WTC11 (cell line): ENCODE data around the gene ARHGAP10. TPM values are rescaled to one million over a fixed set of nuclear protein-coding genes. Genes with fewer than 3 reads are reported as not detected.

Source experiments
- ATAC-seq: fragments of 200-7000 bp; cut with Tn5 transposase; 2 replicates; pipeline ENCODE4 v1.10.0; 2021; ENCODE audit warnings: mild to moderate bottlenecking, moderate library complexity
- CTCF ChIA-PET: fragments of 300-600 bp; sonication (Branson Sonifier 250); formaldehyde crosslinking; loops from one replicate; lab custom pipeline; 2021; ENCODE audit warnings: antibody characterized with exemption; lab: Charles Lee
- POLR2A ChIA-PET: fragments of 350-600 bp; sonication (Branson Sonifier 250); formaldehyde crosslinking; loops from one replicate; lab custom pipeline; 2021; ENCODE audit warnings: antibody characterized with exemption; lab: Charles Lee
- DNase-seq: peaks from one replicate; pipeline ENCODE4 v3.0.0; 2021; ENCODE audit warnings: low spot score
- H3K27ac Mint-ChIP-seq: 2 replicates; pipeline ENCODE4 v1.8.0; 2021; ENCODE audit warnings: mixed read lengths
- H3K27me3 Mint-ChIP-seq: 2 replicates; pipeline ENCODE4 v1.8.0; 2021; ENCODE audit warnings: low read depth, mild to moderate bottlenecking, moderate library complexity, mixed read lengths
- H3K36me3 Mint-ChIP-seq: 2 replicates; pipeline ENCODE4 v1.8.0; 2021; ENCODE audit warnings: mixed read lengths
- H3K4me1 Mint-ChIP-seq: 2 replicates; pipeline ENCODE4 v1.8.0; 2022; ENCODE audit warnings: mixed read lengths
- H3K4me3 Mint-ChIP-seq: 2 replicates; pipeline ENCODE4 v1.8.0; 2021; ENCODE audit warnings: mild to moderate bottlenecking, moderate library complexity, mixed read lengths
- H3K9me3 Mint-ChIP-seq: 2 replicates; pipeline ENCODE4 v1.8.0; 2021; ENCODE audit warnings: mixed read lengths
- AFF4 ChIP-seq: sonication (generic); formaldehyde crosslinking; IDR thresholded peaks from 2 replicates; pipeline ENCODE4 v1.8.1; 2023; ENCODE audit warnings: mild to moderate bottlenecking, missing genetic modification reagents, borderline replicate concordance
- ARID4B ChIP-seq: sonication (generic); formaldehyde crosslinking; IDR thresholded peaks from 2 replicates; pipeline ENCODE4 v1.8.0; 2023; ENCODE audit warnings: missing genetic modification reagents, mild to moderate bottlenecking, borderline replicate concordance
- ERG ChIP-seq: fragments of 250-450 bp; sonication (Bioruptor Pico); IDR thresholded peaks from 2 replicates; pipeline ENCODE4 v1.8.0; 2021; ENCODE audit warnings: mild to moderate bottlenecking
- FOXP1 ChIP-seq: sonication (generic); formaldehyde crosslinking; IDR thresholded peaks from 2 replicates; pipeline ENCODE4 v1.8.0; 2022; ENCODE audit warnings: missing genetic modification reagents, mild to moderate bottlenecking, moderate library complexity, borderline replicate concordance
- FOXP4 ChIP-seq: sonication (generic); formaldehyde crosslinking; IDR thresholded peaks from 2 replicates; pipeline ENCODE4 v1.8.0; 2022; ENCODE audit warnings: mild to moderate bottlenecking, missing genetic modification reagents
- HMGXB4 ChIP-seq: sonication (generic); formaldehyde crosslinking; IDR thresholded peaks from 2 replicates; pipeline ENCODE4 v1.8.1; 2023; ENCODE audit warnings: mild to moderate bottlenecking, moderate library complexity, missing genetic modification reagents
- IRF1 ChIP-seq: sonication (generic); formaldehyde crosslinking; IDR thresholded peaks from 2 replicates; pipeline ENCODE4 v1.8.0; 2023; ENCODE audit warnings: missing genetic modification reagents
- JUN ChIP-seq: sonication (generic); formaldehyde crosslinking; IDR thresholded peaks from 2 replicates; pipeline ENCODE4 v1.8.0; 2023; ENCODE audit warnings: mild to moderate bottlenecking, missing genetic modification reagents
- MLX ChIP-seq: sonication (generic); formaldehyde crosslinking; IDR thresholded peaks from 2 replicates; pipeline ENCODE4 v1.8.1; 2023; ENCODE audit warnings: mild to moderate bottlenecking, missing genetic modification reagents, moderate library complexity
- MYBL2 ChIP-seq: sonication (generic); formaldehyde crosslinking; IDR thresholded peaks from 2 replicates; pipeline ENCODE4 v1.8.1; 2023; ENCODE audit warnings: mild to moderate bottlenecking, moderate library complexity, missing genetic modification reagents
- PREB ChIP-seq: sonication (generic); formaldehyde crosslinking; IDR thresholded peaks from 2 replicates; pipeline ENCODE4 v1.8.1; 2022; ENCODE audit warnings: mild to moderate bottlenecking, missing genetic modification reagents, moderate library complexity, borderline replicate concordance
- RORB ChIP-seq: fragments of 250-450 bp; sonication (Bioruptor Pico); IDR thresholded peaks from 2 replicates; pipeline ENCODE4 v1.9.0; 2021; ENCODE audit warnings: mild to moderate bottlenecking
- TEAD1 ChIP-seq: sonication (generic); formaldehyde crosslinking; IDR thresholded peaks from 2 replicates; pipeline ENCODE4 v1.8.0; 2022; ENCODE audit warnings: mild to moderate bottlenecking, missing genetic modification reagents
- ZBTB43 ChIP-seq: sonication (generic); formaldehyde crosslinking; IDR thresholded peaks from 2 replicates; pipeline ENCODE4 v1.8.1; 2023; ENCODE audit warnings: mild to moderate bottlenecking, missing genetic modification reagents
- ZNF671 ChIP-seq: fragments of 250-450 bp; sonication (Bioruptor Pico); IDR thresholded peaks from 2 replicates; pipeline ENCODE4 v1.8.0; 2021; ENCODE audit warnings: mild to moderate bottlenecking
- total RNA-seq: library from RNA; stranded (reverse); gene quantifications from 3 replicates; pipeline ENCODE4 v1.2.3, GENCODE V29; 2021

Gene ARHGAP10
- total RNA-seq, 1 experiment from 2014 or later: 9.6 TPM

- H3K27ac Mint-ChIP-seq: no peak overlapping the region
- no peak for DNase-seq
- H3K4me3 Mint-ChIP-seq: no peak overlapping the region
- no peaks in the 10 kb centered on the region; the same call in 1 of the 2 replicates for H3K27me3 Mint-ChIP-seq
- TF ChIP-seq MYBL2 (CRISPR knock-in tag) (no peak), FOXP4 (CRISPR knock-in tag) (no peak), ERG (CRISPR knock-in tag) (no peak), ZNF671 (CRISPR knock-in tag) (no peak), RORB (CRISPR knock-in tag) (no peak), JUN (no peak), TEAD1 (CRISPR knock-in tag) (no peak), PREB (no peak), ARID4B (no peak), FOXP1 (no peak), ZBTB43 (CRISPR knock-in tag) (no peak), IRF1 (CRISPR knock-in tag) (no peak), MLX (CRISPR knock-in tag) (no peak)
- no peaks in the 10 kb centered on the region for H3K9me3 Mint-ChIP-seq
- CTCF ChIA-PET: interaction anchor here (1.7 kb wide), 1 partner anchor 174 kb away, joined by 12 read pairs; no protein-coding TSS in a partner anchor
- H3K36me3 Mint-ChIP-seq: no peaks in the 10 kb centered on the region
- ATAC-seq: no peak
- POLR2A ChIA-PET: no interaction called here
- H3K4me1 Mint-ChIP-seq: peaks cover 8% of the 10 kb centered on the region
Observed at GRCh38 chr4:147693218-147693617, 38.7 kb upstream of the ARHGAP10 start.

- ATAC-seq: no peak
- H3K27me3 Mint-ChIP-seq: no peaks in the 10 kb centered on the region; the same call in 1 of the 2 replicates
- CTCF ChIA-PET: interaction anchor here (0.6 to 2.0 kb wide), 3 partner anchors 18 to 1220 kb away, joined by 3 to 7 read pairs (median 3); no protein-coding TSS in a partner anchor
Observed at GRCh38 chr4:147696866-147697265, 35.0 kb upstream of the ARHGAP10 start.

More at GRCh38 chr4:147696866-147697265, 35.0 kb upstream of the ARHGAP10 start:
- TF ChIP-seq HMGXB4 (no peak), MYBL2 (CRISPR knock-in tag) (no peak), AFF4 (CRISPR knock-in tag) (no peak)
- H3K36me3 Mint-ChIP-seq: no peaks in the 10 kb centered on the region
- no peak for DNase-seq
- no peak overlapping the region for H3K27ac Mint-ChIP-seq
- H3K4me1 Mint-ChIP-seq: peaks cover 8% of the 10 kb centered on the region
- no peak overlapping the region for H3K4me3 Mint-ChIP-seq
- 0 out of 2 replicates have a peak, but pooled peaks cover 9% of the 10 kb centered on the region for H3K9me3 Mint-ChIP-seq
- POLR2A ChIA-PET: no interaction called here
